HG03439 (cell line): Measurements from ENCODE around the gene KRTAP13-3.

Experiments
- ATAC-seq: cut with Tn5 transposase; IDR thresholded peaks from one replicate; pipeline ENCODE4 v1.9.1; 2021; ENCODE audit warnings: mild to moderate bottlenecking, moderate library complexity; ENCODE audit not compliant: unreplicated experiment

The KRTAP13-3 gene

GRCh38 chr21:30425826-30426225, at the start of gene KRTAP13-3:
Gene KRTAP13-3, minus strand, starts transcription at chr21:30425926. Its CDS starts 14 bp downstream, at chr21:30425912.
- no peak for ATAC-seq

- ATAC-seq: no peak
These were observed 43.4 kb upstream of the KRTAP13-3 start for GRCh38 chr21:30468900-30469714.

- ATAC-seq: no peak
These were observed 38.0 kb upstream of the KRTAP13-3 start for GRCh38 chr21:30463713-30464112.

- no peak for ATAC-seq
These were observed 22.8 kb upstream of the KRTAP13-3 start for GRCh38 chr21:30448514-30448913.

- no peak for ATAC-seq
These were observed 21.3 kb upstream of the KRTAP13-3 start for GRCh38 chr21:30447056-30447455.

GRCh38 chr21:30444204-30444603, 18.5 kb upstream of the KRTAP13-3 start:
- ATAC-seq: no peak

- no peak for ATAC-seq
These were observed 17.5 kb upstream of the KRTAP13-3 start for GRCh38 chr21:30443226-30443625.

GRCh38 chr21:30439975-30440374, 14.2 kb upstream of the KRTAP13-3 start, which contains the start of gene KRTAP15-1:
Gene KRTAP15-1, plus strand, starts transcription at chr21:30440275. Its CDS starts 53 bp downstream, at chr21:30440328.
- ATAC-seq: no peak

GRCh38 chr21:30437010-30437565, 11.4 kb upstream of the KRTAP13-3 start:
- no peak for ATAC-seq

- ATAC-seq: no peak
These were observed 8.4 kb upstream of the KRTAP13-3 start for GRCh38 chr21:30434033-30434631.

GRCh38 chr21:30430170-30430655, 4.5 kb upstream of the KRTAP13-3 start, which contains the start of gene KRTAP13-4:
Gene KRTAP13-4, plus strand, starts transcription at chr21:30430220. Its CDS starts 56 bp downstream, at chr21:30430276.
- no peak for ATAC-seq

GRCh38 chr21:30426731-30427130, 1.0 kb upstream of the KRTAP13-3 start:
- no peak for ATAC-seq

GRCh38 chr21:30415993-30416392, 9.7 kb downstream of the KRTAP13-3 start:
- no peak for ATAC-seq

- ATAC-seq: no peak
These were observed 16.8 kb downstream of the KRTAP13-3 start for GRCh38 chr21:30408782-30409494.

- ATAC-seq: no peak
These were observed 30.0 kb downstream of the KRTAP13-3 start, which contains the start of gene KRTAP13-1 for GRCh38 chr21:30395731-30396130. Gene KRTAP13-1, plus strand, starts transcription at chr21:30396031. Its CDS starts 56 bp downstream, at chr21:30396087.

- no peak for ATAC-seq
These were observed 34.2 kb downstream of the KRTAP13-3 start for GRCh38 chr21:30391492-30392025.

GRCh38 chr21:30382201-30382600, 43.5 kb downstream of the KRTAP13-3 start:
- no peak for ATAC-seq
